Measurements from ENCODE around the gene NEDD4L.

- TF ChIP-seq YY1 (IDR thresholded peaks at IDR 0.05; ENCODE audit: insufficient read depth, insufficient read length) (no peak), ZNF274 (IDR thresholded peaks at IDR 0.05; ENCODE audit: low read depth, low read length) (no peak)
These were observed 304.9 kb downstream of the NEDD4L start for GRCh38 chr18:58348951-58349350.

Data from NT2/D1 (cell line).